Measurements from ENCODE around the gene AMER3.

AMER3 gene

DNA sequence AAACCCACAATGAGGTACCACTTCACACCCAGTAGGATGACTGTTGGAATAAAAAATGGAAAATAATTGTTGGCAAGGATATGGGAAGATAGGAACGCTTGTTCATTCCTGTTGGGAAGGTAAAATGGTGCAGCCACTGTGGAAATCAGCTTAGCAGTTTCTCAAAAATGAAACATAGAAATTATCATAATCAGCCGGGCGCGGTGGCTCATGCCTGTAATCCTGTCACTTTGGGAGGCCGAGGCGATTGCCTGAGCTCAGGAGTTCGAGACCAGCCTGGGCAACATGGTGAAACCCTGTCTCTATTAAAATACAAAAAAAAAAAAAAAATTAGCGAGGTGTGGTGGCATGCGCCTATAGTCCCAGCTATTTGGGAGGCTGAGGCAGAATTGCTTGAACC lies 23.4 kb downstream of the AMER3 start:
- FAIRE-seq (no peak), DNase-seq (ENCODE audit: low spot score) (no peak)

DNA sequence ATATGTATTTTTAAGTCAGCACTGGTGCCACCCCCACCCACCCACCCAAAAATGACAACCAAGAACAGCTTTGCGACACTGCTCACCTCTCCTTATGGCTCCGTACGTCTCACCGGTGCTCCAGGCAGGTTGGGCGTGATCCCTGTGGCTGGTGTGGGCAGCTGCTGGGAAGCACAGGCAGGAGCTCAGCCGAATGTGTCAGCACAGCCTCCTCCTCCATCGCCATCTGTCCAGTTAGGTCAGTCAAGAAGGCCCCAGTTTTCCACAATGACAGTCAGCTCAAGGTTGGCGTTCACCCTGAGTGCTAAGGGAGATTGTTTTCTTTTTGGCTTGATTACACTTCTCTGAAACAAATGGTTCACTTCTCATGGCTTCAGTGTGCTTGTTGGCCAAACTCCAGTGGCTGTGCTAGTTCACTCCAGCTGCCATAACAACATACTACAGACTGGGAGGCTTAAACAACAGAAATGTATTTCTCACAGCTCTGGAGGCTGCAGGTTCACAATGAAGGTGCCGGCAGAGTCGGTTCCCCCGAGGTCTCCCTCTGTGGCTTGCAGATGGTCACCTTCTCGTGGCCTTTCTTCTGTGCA lies 30.2 kb downstream of the AMER3 start:
- FAIRE-seq, result no peak
- no peak for DNase-seq (ENCODE audit: low spot score)

DNA sequence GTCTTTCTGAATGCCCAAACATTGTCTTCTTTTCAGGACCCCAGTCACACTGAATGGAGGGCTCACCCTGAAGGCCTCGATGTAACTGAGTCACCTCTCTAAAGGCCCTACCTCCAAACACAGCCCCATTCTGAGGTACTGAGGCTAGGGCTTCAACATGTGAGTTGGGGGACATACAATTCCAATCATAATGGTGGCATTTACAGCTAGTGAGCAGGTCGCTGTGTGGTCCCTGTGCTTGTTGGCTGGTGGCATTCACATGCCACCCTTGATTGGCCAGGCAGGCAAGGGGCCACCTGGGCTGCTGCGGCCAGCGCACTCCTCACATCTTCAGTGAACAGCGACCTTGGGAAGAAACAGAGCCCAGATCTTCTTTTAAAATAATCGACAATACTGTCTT lies 30.7 kb downstream of the AMER3 start:
- FAIRE-seq (no peak), DNase-seq (ENCODE audit: low spot score) (no peak)

DNA sequence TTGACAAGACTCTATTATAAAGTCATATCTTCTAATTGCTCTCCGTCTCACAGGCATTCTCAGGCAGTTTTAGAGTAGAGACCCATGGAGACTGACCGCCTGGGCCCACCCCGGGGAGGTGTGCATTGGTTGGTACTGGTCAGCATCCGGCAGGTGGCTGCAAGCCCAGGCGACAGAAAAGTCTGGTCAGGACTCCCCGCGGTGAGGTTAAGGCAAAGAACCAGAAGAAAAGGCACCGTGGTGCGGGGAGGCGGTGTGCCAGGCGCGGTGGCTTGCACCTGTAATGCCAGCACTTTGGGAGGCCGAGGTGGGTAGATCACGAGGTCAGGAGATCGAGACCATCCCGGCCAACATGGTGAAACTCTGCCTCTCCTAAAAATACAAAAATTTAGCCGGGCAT lies 32.5 kb downstream of the AMER3 start:
- FAIRE-seq, result no peak
- no peak for DNase-seq (ENCODE audit: low spot score)

DNA sequence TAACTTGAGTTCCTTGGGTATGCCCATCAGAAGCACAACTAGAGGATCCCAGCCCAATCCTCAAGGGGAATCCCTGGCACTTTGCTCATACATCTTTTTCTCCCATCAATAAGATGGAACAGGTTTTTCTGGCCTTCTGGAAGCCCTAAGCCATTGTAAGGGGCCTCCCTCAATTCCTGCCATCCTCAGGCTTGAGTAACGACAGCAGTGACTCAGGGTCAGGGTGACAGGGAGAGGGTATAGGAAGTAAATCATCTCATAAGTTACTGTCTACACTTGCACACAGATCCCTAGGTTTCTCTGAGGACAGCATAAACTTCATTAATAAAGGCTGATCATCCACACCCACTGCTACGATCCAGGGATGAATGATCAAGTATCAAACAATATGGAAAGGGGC lies 35.0 kb downstream of the AMER3 start:
- FAIRE-seq, result no peak
- DNase-seq (ENCODE audit: low spot score), result no peak

DNA sequence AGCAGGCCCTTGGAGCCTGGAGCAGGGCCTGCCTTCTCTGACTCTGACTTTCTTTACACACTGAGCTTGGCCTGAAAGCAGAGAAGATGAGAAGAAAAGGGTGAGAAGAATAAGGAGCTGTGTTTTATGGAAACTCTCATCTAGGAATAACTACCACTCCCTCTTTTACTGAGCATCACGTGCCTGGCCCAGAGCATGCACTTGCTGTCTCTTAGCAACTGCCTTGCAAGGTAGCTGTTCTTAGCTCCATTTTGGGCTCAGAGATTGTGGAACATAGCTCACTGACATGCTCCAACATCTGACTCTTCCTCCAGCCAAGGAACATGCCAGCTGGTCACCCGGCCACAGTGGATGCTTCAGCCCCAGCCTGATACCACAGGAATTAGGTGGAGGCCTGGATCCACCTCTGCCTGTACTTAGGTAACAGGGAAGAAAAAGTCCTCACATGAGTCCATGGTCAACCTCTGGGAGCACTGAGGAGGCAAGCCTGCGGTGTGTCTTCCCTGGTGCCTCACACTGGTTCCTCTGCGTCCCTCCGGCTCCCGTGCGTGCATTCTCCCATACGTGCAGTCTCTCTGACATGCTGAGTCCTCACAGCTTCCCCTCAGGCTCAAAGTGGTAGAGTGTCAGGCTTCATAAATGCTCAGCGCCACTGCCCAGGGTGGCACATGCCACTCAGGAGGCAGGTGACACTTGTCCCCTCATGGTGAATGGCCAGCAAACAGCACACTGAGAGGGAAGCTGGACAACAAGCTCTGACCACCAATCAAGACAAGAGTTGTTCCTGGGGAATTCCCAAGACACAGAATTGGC lies 35.7 kb downstream of the AMER3 start:
- FAIRE-seq (no peak), DNase-seq (ENCODE audit: low spot score) (no peak)

DNA sequence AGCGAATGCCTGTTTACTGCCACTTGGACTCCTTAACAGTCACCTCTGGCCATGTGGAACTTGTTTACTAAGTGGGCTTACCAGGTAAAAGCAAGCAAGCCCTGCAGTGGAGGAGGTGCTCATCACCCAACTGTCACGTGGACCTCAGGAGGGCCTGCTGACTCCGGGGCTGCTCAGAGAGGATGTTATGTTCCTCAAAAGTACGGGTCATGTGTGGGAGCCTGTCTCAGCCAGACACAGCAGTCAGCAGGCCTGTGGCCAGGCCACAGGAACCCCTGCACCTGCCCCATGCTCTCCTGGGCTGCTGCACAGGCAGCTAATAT lies 36.2 kb downstream of the AMER3 start:
- DNase-seq (ENCODE audit: low spot score), result no peak
- FAIRE-seq, result no peak

DNA sequence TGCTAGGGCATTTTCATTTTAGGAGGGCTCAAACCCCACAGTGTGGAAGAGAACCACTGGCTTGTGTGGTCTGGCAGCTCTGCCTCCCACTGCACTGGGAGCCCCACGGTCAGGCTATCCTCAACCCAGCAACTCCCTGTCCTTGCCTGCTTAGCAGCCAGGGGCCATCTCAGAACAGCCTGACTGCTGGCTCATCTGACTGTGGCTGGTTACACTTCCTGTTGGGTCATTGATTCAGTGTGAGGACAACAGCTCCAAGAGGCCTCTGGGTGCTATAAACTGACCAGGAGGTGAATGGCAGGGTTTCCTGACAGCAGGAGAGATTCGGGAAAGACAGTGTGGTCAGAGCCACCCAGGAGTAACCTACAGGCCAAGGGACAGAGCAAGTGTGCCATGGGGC lies 40.1 kb downstream of the AMER3 start:
- FAIRE-seq (no peak), DNase-seq (ENCODE audit: low spot score) (no peak)

DNA sequence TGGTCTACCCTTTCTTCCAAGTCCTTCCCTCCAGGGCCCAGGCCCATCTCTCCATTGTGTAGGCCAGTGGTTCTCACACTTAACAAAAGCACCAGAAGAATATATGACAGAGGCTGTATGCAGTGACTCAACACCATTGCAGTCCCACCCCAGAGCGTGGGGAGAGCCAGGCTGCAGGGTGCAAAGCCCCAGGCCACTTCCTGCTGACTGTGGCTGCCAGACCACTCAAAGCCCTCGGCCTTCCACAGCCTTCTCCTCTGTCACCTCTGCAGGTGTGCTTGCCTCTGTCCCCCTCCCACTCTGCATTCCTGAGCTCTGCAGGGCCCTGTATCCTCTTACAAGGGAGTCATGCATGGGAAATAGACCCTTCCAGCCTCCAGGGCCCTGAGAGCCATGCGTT lies 41.0 kb downstream of the AMER3 start:
- FAIRE-seq, result no peak
- DNase-seq (ENCODE audit: low spot score), result no peak

DNA sequence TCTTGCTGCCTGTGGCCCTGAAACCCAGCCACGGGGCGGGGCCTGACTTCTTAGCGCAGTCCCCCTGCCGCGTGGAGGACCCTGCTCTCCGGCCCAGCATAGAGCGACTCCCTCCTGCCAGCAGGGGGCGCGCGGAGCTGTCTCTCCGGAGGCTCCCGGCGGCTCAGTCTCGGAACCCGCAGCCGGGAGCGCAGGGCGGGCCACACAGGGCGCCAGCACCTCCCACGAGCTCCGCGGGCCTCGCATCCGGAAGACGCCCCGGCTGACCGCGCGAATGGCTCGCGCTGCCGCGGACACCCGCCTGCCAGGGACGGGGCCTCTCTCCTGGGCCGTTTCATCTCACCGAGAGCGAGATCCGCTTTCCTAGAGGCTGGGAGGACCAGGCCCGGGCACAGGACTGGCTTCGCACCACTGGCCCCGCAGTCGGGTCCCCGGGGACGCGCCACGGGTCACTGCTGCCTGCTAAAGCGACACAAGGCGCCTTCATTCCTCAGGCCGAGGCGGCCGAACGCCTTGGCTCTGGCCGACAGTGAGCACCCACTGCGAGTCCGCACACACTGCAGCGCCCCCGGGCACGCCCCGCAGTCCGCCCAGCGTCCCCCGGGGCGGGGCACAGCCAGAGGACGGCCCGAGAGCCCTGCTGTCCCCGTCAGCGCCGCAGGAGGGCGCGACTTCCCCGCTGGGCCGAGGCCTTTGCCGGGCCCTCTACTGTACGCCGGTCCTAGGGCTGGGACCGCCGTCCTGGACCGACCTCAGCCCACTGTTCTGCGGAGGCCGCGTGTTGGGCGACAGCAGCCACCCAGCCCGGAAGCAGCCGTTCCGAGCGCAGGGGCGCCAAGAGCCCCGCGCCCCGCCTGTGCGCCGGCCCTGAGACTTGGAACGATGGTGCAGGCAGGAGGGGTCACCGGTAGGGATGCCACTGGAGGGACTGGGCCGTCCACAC lies 42.4 kb downstream of the AMER3 start:
- DNase-seq (ENCODE audit: low spot score) (peak; percentile 71), FAIRE-seq (no peak)

DNA sequence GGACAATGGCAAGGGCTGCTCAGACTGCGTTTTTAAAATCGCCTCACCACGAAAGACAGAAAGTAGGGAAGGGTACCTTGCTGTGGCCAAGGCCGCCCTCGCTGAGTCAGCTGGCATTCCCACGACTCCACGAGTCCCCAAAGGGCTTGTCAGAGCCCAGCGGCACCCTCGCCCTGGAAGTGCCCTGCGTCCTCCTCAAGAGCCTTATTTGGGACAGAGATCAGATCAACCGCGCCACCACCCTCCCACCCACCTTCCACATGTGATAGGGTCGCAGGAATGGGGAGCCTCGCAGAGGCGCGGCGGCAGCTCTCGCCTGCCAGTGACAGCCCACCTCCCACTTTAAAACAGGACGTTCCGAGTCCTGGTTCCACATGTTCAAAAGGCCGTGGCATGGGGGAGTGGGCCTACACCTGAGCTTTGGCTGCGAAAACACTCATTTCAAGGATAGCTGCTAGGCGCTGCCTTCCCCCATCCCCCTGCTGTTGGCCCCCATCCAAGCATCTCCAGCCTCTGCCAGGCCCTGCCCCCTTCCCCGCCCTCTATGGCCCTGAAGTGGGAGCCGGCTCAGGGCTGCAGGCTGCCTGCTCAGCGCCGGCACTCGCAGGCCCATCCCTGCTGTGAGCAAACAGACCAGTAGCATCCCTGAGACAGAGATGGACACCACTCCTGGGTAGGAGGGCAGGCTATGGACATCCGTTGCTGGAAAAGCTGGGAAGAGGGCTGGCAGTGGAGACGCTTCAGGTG lies 43.3 kb downstream of the AMER3 start:
- FAIRE-seq (no peak), DNase-seq (ENCODE audit: low spot score) (no peak)

DNA sequence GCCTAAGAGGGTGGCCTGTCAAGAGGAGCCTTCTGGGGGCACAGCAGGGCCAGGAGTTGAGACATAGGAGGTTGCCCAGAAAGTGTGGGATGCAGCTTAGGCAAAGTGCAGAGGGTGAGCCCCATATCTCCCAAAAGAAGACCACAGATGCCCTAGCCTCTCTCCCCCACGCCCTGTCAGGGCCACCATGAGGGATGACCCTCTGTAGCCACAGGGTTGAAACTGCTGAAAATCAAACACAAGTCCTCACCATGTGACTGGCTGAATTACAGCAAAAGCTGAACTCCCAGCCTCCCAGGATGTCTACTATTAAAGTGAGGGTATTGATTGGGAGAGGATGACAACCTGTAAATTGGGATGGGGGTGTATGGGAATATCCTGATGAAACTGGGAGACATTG lies 44.0 kb downstream of the AMER3 start:
- FAIRE-seq (no peak), DNase-seq (ENCODE audit: low spot score) (no peak)

DNA sequence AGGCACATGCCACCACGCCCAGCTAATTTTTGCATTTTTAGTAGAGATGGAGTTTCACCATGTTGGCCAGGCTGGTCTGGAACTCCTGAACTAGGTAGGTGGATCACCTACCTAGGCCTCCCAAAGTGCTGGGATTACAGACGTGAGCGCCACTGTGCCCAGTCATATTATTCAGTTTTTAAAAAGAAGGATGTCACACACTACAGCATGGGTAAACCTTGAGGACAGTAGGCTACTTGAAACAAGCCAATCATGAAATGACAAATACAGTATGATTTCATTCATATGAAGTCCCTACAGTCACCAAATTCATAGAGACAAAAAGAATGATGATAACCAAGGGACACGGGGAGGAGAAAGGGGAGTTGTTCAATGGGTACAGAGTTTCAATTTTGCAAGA lies 50.3 kb downstream of the AMER3 start:
- DNase-seq (ENCODE audit: low spot score) (no peak), FAIRE-seq (no peak)

DNA sequence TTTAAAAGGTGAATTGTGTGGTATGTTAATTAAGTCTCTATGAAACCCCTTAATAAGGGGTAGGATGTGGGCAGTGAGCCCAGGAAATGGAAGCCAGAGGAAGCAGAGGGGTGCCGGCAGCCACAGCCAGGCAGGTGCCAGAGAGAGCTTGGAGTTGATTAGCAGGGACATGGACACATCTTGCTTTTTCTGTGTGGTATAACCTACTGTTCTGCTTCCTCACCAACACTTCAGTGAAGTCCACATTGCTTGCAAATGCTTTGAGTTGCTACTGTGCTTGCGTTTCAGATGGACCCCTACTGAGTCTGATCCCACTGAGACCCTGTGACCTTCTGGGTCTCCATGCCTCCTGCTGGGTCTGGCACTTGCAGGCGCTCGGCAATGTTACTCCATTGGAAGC lies 51.0 kb downstream of the AMER3 start:
- no peak for DNase-seq (ENCODE audit: low spot score)

DNA sequence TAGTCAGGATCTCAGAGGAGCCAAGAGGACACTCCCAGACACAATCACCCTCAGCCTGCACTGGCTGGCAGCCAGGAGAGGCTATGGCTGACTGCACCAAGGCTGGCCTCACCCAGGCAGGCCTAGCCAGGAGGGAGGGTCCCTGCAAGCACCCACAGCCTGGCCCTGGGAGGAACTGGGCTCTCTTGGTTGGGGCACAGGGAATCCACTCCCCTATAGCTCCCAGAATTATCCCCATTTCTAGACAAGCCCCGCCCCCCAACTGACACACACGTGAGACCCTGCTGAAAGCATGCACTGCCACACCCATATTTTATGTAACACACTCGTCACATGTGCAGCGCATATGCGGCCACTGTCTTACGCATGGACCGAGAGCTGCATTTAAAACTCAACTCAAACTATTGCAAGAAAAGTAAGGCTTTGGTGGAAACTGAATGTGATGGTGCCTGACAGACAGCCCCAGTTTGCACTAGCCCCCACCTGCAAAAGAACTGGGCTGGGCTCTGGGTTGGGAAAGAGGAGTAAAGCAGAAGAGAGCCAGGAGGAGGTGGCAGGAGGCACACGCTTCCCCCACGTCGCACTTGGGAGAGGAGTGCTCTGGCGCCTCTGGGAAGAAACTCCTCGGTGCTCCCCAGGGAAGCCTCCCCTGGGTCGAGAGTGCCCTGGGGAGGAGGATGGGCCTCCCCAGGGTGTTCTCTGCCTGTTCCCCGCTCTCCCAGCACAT lies 52.5 kb downstream of the AMER3 start:
- no peak for FAIRE-seq
- DNase-seq (ENCODE audit: low spot score), result peak; percentile 18

More for the DNA sequence above, 51.0 kb downstream of the AMER3 start:
- no peak for FAIRE-seq

DNA sequence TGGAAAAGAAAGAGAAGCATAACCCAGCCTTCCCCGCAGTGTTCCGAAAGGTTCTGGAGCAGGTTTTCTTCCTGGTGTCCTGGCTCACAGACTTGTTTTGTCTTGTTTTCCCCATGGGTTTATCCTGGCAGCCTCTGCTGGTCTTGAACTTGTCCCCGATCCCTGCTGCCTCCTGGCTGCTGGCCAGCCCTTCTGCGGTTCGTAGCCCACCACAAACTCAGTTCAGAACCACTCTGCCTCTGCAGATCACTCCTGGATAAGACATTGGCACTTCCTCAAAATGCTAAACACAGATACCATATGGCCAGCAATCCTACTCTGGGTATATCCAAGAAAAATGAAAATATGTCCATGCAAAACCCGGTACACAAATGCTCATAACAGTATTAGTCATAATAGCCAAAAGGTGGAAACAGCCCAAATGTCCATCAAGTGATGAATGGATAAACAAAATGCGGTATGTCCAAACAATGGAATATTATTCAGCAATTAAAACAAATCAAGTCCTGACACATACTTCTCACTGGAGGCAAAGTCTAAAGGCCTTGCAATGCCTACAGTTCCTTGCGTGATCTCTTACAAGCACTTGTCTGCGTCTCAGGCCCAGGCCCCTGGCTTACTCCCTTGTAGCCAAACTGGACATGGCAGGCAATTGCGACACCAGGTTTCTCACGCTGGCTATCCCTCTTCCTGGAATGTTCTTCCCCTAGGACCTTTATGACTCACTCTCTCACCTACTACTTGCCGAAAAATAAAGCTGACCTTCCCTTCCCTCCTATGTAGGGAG lies 53.3 kb downstream of the AMER3 start:
- DNase-seq (ENCODE audit: low spot score), result peak; percentile 9
- no peak for FAIRE-seq

DNA sequence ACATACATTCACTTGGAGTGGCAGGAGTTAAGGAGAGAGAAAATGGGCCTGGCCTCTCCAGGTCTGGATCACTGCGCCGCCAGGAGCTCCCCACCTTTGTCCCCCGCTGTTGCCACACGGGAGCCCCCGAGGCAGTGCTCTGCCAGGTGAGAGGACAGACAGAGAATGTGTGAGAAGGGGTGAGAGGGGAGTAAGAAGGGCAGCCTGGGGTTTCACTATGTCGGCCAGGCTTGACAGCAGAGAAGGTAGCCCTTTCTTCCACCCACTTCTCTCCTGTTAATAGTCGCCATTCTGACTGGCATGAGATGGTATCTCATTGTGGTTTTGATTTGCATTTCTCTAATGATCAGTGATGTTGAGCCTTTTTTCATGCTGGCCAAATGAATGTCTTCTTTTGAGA lies 55.1 kb downstream of the AMER3 start:
- no peak for FAIRE-seq
- DNase-seq (ENCODE audit: low spot score), result no peak

DNA sequence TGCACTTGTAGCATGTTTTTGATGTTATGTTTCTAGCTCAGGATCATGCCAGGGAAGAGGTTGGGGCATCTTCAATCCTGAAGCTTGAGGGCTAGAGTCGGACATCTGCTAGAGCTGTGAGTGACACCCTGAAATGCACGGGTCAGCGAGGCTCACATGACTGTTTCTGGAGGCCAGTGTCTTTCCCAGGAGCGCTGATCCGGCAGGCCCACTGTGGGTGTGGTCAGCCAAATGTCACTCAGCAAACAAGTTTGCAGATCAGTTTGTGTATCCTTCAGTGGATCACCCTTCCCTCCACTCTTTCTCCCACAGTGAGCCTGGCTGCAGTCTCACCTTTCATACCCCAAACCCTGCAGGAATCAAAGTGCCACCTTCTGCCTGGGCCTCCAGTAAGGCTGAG lies 58.4 kb downstream of the AMER3 start:
- FAIRE-seq, result no peak
- no peak for DNase-seq (ENCODE audit: low spot score)

DNA sequence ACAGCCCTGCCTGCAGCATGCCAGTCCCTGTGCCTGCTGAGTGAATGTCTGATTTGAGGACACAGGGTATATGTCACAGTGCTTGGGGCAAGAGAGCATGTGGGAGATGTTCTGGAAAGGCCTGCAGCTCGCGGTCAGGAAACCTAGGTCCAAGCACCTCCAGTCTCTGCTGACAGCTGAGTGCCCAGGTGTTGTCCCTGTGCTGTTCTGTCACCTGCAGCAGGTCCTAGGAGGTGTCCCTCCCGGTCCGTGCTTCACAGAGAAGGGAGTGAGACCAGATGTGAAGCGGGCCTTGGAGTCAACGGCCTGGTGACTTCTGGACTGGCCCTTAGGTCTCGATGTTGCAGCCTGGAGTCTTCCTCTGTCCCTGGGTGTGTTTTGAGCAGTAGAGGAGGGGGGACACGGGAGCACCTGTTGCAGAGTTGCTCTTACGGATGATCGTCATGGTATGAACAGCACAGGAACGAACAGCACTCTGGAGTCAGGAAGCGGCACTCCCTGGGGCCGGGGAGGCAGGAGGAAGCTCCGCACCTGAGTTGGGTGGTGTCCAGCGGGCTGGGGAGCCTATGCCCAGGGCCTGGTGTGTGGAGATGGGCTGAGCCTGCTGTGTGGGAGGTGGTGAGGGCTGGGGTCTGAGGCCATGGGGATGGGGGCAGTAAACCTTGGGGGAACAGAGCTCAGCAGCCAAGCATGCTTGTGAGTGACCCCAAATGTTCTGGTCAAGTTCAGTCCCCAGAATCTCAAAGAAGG lies 59.8 kb downstream of the AMER3 start:
- FAIRE-seq (no peak), DNase-seq (ENCODE audit: low spot score) (no peak)

All from RCC 7860 (cell line).